GM19238 (cell line): ENCODE data around the gene TRIM52.
"Not testable (repeated sequence)": the region's sequence is repeated elsewhere in the genome, so short reads cannot be mapped to it uniquely, and the experiment has no call there.

Experiments
- DNase-seq: peaks from one replicate; pipeline ENCODE4 v3.0.0; 2011; ENCODE audit warnings: low spot score; ENCODE audit not compliant: insufficient read length

Gene TRIM52

DNA sequence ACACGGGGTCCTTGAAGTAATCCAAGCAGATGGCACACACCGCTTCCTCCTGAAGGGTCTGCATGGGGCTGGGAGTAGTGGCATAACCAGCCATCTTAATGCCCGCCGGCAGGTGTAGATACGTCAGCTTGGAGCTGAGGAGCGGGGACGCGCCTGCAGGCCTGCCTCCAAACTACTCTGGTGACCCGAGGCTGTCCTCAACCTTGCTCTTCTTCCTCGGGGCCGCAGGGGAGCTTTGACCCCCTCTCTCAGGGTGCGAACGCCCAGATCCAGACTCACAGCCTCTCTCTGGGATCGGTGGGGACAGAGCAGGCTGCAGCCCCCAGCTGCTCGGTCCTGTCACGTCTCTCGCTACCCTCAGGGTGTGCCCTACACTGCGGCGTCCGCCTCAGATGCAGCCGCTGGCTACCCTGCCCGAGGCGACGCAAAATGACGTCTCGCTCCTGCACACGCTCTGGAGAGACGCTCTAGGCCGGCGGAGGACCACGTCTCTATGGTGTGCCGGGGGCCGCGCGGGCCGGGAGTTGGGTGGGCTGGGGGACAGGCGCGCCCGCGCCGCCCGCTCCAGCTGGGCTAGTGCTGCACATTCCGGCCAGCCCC lies at the start of gene TRIM52:
TSS of gene TRIM52 (minus strand) at position 424 of the 600 bp plus-strand sequence. CDS start at position 94, 330 bp downstream.
- DNase-seq = peak; percentile 81

DNA sequence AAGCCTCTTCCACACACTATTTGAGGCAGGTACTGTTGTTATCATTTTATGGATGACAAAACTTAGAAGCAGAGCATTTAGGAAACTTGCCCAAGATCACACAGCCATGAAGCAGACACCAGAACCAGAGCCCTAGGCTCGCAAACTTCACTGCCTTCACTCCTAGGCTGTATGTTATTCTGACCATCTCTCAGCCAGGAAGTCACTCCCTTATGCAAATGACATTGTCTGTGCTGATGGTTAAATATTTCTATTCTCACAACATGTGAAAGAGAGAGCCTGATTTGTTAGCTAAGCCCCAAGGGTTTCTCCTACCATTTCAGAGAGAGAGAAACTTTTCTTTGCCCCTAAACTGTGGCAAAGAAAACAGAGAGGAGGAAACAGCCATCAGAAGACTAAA lies 26.4 kb upstream of the TRIM52 start:
- not testable (repeated sequence) for DNase-seq

DNA sequence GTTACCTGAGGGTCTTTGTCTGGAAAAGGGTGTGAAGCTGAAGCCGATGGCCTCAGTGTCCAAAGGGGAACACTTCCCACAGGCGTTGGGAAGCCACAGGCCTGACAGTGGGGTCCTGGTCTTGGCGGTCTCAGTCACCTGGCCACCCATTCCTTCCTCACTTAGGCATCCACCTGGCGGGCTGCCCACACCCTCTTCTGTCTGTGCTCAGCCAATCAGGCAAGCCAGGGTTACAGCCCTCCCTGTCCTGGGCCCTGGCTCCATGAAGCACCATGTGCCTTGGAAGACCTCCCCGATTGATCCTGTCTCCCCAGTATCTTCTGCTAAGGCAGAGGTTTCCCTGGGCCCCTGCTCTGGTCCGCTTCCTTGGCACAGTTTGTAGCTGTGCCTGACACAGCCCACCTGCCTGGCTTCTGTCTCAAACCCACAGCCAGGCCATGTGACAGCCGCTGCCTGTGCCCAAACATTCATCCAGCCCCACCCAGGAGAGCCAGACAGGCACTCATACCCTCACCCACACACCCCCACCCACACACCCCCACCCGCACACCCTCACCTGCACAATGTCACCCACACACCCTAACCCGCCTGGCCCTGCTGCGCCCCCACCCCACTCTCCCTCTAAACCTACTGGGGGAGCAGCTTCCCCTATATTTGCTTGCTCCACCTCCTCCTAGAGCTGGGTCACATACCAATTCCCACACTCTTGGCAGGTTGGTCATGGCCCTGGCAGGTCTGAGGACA lies 25.2 kb upstream of the TRIM52 start:
- not testable (repeated sequence) for DNase-seq

DNA sequence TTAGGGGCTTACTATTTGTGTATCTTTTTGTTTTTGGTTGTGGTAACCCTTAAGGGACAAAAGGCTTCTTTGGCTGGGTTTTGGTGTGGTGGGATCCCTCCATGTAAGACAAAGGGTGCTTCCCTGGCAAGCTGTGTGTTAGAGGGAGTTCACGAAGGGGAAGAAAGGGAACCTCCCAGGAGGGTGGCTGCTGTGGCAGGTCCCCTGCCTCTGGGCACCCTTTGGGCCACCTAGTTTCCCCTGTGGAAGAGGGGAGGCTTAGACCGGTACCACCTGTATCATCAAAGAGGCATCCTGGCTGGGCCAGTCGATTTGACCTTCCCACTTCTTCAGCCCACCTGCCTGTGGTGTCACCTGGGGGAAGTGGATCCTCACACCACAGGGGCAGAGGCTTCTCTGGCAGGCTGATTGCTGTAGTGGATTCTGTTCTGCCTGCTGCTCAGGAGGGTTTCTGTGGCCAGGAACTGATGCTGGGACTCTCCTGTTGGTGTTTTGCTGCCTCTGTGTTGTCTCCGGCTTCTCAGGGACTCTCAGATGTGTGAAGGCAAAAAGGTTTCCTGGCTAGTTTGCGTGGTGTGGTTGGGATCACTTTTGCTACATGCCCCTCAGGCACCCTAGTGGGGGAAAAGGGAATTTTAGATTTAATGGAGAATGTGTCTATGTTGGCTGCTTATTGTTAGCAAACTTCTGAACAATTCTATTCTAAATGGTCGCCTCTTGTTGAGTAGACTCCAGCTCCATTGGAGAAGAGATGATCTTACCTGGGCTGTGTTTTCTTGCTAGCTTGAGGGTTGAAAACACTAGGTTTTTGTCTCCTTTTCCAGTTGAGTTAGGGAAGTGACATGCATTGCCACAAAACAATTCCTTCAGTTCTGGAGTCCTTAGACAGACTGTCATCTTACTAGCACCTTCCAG lies 23.2 kb upstream of the TRIM52 start:
- DNase-seq = not testable (repeated sequence)

DNA sequence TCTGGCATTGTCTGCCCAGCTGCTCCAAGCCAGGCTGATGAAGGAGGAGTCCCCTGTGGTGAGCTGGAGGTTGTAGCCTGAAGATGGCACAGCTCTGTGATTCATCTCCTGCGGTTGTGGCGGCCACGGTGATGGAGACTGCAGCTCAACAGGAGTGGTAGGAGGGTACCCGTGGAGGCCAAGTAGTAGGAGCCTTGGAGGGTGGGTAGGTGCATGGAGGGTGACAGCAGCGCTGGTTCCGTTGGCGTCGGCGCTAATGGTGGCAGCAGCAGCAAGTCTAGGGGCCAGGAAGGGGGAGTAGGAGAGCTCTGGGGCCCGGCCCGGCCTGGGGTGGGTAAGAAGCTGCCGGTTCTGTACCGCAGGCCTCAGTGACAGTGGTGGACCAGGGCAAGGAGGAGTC lies 22.4 kb upstream of the TRIM52 start:
- no peak for DNase-seq

DNA sequence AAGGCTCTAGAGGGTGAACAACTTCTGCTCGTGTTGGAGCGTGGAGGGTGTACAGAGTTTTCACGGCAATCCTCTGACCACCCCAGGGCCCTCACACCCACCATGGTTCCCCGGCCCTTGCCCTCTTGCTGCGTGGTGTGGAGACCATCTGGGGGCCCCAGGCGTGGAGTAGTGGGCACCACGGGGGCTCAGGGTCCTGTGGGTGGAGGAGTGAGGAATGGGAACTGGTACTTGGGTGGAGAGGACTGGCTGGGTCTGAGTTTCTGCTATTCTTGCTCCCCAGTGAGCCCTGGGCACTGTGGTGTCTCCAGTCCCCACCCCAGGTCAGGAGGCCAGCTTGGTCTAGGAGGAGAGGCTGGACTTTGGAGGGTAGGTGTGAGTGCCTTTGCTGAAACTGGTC lies 21.9 kb upstream of the TRIM52 start:
- DNase-seq = no peak

DNA sequence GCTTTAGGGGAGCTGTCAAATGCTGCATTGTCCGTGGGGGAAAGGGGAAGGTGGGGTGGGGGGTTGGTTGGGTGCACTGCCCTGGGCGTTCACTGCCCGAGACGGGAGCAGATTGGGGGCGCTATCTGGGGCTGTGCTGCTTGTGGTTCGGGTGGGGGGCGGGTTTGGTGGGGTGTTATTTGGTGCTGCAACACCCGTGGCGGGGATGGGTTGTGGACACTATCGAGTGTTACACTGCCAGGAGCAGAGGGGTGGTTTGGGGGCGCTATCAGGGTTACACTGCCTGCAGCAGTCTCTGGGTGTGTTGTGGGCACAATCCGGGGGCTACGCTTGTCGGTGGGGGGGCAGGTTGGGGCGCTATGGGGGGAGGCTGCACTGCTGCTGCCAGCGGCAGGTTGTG lies 21.5 kb upstream of the TRIM52 start:
- DNase-seq = not testable (repeated sequence)

DNA sequence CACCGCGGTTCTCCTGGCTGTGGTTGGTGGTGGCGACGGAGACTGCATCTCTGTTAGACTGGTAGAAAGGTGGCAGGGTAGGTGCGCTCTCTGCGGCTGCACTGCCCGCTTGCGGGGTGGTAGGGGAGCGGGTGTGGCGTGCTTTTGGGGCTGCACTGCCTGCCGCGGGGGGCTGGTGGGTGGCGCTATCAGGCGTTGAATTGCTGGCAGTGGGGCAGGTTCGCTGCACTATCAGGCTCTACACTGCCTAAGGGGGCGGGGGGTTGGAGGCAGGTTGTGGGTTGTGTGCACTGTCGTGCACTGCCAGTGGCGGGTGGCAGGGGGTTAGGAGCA lies 21.0 kb upstream of the TRIM52 start:
- DNase-seq = no peak

DNA sequence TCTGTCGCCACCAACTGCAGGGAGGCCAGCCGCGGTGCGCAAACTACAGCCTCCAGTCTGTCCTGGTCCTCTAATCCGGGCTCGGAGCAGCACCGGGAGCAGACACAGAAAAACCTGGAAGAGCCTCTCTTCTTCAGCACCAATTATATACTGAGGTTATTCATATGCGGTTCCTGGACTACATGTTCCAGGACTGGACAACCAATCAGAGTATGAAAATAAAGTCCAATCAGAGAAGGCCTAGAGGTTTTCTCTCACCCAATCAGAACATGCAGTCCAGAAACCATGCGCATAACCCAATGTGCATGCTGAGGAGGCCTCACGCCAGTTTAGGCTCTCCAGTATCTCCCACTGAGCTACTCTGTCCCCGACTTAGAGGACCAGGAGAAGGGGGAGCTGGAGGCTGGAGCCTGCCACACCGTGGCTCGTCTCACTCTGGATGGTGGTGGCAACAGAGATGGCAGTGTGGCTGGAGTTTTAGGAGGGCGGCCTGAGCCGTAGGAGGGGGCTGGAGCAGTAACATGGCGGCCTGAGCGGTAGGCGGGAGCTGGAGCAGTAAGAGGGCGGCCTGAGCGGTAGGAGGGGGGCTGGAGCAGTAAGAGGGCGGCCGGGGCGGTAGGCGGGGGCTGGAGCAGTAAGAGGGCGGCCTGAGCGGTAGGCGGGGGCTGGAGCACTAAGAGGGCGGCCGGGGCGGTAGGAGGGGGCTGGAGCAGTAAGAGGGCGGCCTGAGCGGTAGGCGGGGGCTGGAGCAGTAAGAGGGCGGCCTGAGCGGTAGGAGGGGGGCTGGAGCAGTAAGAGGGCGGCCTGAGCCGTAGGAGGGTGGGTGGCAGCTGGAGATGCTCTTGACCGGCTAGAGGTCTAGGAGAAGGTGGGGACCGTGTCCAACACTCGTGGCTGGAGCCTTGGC lies 20.4 kb upstream of the TRIM52 start:
- DNase-seq = no peak

DNA sequence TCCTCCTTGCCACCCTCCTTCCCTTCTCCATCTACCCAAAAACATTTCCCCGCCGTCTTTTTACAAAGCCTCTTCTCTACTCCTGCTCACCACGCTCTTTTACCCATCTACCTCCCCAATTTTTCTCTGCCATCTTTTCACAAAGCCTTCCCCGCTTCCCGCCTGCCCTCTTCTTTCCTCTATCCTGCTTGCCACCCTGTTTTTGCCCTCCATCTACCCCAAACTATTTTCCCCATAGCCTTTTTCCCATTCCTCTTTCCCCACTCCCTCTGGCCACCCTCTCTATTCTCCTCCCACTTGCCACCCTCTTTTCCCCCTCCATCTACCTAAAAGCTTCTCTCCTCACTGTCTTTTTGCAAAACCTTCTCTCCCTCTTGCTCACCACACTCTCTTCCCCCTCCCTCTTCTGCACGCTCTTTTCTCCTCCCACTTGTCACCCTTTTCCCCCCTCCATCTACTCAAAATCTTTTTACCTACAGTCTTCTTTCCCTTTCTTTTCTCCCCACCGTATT lies 19.4 kb upstream of the TRIM52 start:
- no peak for DNase-seq

DNA sequence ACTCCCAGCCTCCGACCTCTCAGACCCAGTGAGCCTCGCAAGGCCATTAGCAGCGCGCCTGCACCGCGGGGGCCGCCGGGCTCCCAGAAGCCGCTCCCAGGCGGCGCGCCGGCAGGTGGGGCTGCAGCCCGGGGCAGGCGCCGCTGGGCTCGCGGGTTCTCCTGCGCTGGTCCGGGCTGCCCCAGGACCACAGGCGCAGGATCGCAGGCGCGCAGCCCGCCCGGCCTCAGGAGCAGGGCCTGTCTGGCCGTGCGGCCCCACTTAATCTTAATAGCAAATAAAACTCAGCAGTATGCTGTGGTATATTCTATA lies 12.4 kb upstream of the TRIM52 start:
- DNase-seq = not testable (repeated sequence)

DNA sequence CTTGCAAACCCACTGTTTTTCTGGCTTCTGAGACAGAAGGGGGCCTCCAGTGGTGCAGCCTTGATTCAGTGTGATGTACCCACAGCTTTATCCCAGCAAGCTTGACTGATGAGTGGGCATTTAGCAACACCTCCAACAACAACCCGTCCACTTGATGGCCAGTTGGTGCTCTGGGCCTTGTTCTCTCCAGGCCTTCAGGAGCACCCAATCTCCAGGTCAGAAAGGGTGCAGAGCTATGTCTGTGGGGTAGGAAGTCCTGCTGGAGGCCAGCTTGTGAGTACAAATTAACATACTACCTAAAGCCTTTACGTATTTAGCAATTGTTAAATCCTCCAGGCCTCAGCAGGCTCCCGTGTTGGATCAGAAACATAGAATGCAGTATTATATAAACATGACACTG lies 10.1 kb upstream of the TRIM52 start:
- no peak for DNase-seq

DNA sequence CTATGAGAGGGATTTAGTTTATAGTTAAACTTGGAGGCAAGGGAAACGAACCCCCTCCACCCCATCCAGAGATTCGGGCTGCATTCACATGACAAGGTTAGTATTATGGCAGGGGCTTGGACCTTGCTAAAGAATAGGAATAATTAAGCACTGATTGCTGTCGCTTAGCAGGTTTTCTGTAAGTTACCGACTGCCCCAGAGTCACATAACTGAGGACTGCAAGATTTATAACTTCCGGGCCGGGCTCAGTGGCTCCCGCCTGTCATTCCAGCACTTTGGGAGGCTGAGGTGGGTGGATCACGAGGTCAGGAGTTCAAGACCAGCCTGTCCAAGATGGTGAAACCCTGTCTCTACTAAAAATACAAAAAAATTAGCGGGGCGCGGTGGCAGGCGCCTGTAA lies 7.0 kb upstream of the TRIM52 start:
- not testable (repeated sequence) for DNase-seq

DNA sequence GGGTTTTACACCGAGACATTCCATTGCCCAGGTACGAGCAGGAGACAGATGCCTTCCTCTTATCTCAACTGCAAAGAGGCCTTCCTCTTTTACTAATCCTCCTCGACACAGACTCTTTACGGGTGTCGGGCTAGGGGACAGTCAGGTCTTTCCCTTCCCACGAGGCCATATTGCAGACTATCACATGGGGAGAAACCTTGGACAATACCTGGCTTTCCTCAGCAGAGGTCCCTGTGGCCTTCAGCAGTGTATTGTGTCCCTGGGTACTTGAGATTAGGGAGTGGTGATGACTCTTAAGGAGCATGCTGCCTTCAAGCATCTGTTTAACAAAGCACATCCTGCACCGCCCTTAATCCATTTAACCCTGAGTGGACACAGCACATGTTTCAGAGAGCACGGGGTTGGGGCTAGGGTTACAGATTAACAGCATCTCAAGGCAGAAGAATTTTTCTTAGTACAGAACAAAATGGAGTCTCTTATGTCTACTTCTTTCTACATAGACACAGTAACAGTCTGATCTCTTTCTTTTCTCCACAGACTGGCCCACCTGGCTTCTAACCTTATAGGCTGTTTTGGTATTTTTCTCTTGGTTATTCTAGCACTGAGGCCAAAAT lies 6.5 kb upstream of the TRIM52 start:
- not testable (repeated sequence) for DNase-seq

DNA sequence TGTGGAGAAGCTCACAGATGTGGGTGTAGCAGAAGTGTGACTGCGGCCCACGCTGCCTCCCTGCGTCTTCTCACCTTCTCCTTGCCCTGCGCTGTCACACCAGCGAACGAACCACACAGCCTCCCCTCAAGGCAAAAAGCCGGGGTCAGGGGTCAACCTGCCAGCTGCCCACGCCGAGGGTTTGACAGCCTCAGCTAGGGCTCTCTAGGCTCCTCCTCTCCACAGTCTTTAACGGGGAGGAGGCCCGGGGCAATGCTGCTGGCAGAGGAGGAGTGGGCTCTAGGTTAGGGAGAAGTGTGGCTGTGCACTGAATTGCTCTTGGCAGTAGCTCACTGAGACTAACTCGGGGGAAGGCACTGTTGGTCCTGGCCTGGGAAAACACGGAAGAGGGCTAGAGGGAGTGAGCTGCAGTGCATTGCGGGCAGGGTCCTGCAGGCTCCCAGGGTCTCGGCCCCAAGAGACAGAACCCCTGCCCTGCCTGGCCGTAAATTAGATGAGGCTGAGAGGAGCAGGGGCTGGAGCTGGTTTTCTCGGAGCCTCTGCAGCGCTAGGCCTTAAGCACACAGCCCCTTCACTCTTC lies 4.2 kb upstream of the TRIM52 start:
- DNase-seq = no peak

DNA sequence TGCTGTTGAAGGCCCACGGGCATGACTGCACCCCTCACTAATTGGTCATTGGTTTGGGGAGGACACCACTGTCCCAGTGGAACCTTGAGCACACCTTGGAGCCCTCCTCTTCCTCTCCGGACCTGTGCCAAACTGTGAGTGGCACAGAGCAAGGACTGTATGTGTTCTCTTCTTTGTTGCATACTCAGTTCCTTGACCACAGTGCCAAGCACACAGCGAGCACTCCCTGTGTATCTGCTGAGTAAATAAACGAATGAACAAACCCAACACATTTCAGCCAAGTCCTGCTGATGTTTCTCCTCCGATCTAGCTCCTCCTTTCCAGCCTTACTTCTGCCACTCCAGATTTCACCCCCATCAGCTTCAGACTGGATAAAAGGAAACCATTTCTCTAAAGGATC lies 2.7 kb upstream of the TRIM52 start:
- DNase-seq = no peak

DNA sequence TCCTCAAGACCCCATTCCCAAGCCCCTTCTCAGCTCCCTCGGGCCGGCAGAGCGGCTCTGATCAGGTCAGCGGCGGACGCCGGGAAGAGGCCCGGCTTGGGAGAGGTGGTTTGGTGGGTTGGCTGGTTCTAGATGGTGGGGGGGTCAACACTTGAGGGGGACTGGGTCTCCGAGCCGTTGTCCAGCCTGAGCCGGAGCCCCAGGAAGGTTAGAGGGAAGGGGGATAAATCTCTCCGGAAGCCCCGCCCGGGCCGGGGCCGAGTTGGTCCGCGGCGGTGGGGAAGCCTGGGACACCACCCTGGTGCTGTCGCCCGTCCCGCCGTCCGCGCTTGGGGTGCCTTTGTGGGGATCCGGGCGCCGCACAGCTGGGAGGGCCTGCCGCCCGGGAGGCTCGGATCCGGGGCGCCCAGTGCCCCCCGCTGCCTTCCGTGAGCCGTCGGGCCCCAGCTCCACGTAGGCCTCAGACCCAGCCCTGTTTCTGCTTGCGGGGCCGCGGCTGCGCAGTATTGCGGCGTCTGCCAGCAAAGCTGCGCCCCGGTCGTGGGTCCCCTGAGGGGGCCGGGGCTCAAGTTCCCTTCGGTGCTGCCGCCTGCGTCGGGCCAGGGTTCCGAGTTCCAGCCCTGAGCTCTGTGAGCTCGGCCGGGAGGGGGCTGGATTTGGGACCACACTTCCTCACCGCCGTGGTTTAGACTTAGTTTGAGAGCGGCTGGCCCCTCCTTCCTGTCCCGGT lies 542 bp upstream of the TRIM52 start:
- peak; percentile 53 for DNase-seq

DNA sequence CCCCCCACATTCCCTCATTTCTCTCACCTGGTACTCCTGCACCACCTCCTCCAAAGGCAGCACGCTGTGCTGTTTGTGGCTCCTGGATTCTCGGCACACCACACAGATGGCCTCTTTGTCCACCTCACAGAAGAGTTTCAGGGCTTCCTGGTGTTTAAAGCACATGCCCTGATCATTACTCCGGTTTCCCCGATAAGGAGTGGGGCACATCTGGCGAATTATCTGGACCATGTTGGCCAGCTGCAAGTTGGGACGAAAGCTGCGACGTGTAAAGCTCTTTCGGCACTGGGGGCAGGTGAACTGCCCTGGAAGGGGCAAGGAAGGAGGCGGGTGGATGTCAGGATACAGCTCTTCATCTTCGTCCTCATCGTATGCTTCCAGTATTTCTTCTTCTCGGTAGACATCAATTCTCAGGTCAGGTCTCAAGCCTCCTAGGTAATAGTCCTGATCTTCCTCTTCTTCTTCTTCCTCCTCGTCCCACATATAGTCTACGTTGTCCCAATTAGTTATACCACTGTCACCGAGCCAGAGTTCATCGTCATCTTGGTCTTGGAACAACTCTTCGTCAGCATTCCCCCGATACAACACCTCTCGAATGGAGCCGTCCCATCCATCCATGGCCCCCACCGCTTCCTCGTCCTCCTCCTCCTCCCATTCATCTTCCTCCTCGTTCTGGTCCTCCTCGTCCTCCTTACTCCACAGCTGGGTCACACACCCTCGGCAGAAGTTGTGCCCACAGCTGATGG lies 796 bp downstream of the TRIM52 start:
- no peak for DNase-seq

DNA sequence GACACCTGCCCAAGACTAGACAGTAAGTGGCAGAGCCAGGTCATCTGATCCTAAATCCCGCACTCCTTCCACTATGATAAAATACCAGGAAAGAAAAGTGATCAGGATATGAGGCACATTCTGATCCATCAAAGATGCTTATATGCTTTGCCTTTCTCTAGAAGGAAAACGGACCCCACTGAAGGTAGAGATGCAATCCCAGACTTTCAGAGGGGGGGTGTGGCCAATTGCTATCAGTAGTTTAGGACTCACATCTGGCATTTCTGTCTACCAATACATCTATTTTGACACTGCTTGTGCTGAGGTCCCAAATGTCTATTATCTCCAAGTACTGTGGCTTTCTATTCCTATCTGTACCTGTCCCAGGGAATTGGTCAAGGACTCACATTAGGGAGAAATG lies 1.7 kb downstream of the TRIM52 start:
- no peak for DNase-seq
